G401.6 (cell line): ENCODE measurements around the gene FAT1.

Experiments
- FAIRE-seq: peaks from 2 replicates; lab custom pipeline; 2012; peaks lifted over from hg19 to GRCh38; lab: Jason Lieb, UNC

Gene FAT1

GRCh38 chr4:186725469-186726425, 2.1 kb upstream of the FAT1 start:
- FAIRE-seq, result no peak

- FAIRE-seq, result peak; percentile 27
Observed at GRCh38 chr4:186724864-186725468, 1.3 kb upstream of the FAT1 start.

GRCh38 chr4:186724058-186724863, 605 bp upstream of the FAT1 start:
- FAIRE-seq, result no peak

GRCh38 chr4:186722796-186723291, 812 bp downstream of the FAT1 start:
- FAIRE-seq, result peak; percentile 53

GRCh38 chr4:186719925-186720694, 3.5 kb downstream of the FAT1 start:
- FAIRE-seq, result peak; percentile 87

DNA sequence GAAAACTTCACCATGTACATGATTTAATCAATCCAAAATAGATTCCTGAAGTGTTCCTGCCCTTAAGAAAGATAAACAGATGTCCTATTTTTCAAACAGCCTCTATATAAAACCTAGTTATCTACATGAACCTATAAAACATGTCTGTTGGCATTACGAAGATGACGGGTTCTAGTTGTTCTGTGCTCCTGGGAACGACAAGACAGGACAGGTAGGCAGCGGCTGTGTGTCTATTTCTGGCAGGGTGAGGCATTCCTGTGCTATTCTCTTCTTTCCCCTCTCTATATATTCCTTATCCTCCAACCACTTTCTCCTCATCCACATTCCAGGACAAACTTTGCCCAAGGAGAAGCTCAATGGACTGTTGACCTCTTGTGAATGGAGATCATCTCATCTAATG, 6.1 kb downstream of the FAT1 start:
- FAIRE-seq, result no peak

DNA sequence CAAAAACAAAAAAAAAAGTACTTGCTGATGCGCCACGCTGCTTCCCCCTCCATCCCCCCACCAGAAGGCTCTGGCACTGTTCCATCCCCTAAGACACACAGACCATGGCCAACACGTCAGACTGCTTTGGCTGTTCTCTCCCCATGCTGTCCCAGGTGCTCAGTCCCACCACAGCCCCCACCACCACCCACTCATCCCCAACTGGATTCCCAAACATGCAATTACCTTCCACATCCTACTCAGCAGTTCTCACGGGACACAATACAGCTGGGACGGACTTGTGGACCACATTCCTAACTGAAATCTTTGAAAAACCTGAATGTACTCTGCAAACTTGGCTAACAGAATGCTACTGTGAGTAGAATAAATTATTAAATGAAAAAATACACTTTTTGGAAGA, 8.6 kb downstream of the FAT1 start:
- FAIRE-seq, result no peak

GRCh38 chr4:186714006-186714675, 9.5 kb downstream of the FAT1 start:
- FAIRE-seq, result no peak

DNA sequence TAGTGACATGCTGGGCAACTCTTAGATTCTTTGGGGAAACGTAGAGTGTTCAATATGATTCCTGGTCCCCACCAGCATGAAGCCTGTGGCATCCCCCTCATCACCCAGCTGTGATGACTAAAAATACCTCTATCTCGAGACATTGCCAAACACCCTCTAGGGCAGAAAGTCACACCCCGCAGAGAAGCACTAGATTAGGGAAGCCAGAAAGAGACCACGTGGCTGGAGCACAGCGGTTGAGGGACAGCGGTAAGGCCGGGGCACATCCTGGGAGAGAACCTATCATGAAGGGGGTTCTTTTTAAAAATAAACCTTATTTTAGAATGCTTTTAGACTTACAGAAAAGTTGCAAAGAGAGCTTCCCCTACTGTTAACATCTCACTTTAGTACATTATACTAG, 11.0 kb downstream of the FAT1 start:
- FAIRE-seq, result no peak

DNA sequence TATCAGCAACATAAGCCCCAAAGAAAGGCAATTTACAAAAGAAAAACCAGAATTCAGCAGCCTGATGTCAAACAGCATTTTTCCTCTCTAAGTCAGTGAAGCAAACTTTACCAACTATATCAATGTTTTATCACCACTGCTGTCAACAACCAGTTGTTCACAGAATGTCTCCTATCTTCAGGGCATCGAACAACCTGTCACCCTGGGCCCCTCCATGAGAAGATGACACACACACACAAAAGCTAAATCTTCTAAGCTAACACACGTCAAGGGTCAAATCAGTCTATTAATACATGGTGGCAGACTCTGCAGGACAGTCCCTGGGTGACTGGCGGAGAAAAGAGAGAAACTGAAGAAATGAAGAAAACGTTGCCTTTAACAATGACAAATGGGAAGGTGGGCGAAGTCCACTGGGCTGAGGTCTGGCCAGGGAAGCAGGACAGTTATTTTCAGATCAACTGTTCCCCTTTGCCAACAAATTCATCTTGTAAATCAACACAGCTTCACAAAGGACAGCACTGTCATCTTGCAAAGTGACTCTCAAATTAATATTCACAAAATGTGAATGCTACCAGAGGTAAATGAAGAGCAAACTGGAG, 13.0 kb downstream of the FAT1 start:
- FAIRE-seq, result no peak

DNA sequence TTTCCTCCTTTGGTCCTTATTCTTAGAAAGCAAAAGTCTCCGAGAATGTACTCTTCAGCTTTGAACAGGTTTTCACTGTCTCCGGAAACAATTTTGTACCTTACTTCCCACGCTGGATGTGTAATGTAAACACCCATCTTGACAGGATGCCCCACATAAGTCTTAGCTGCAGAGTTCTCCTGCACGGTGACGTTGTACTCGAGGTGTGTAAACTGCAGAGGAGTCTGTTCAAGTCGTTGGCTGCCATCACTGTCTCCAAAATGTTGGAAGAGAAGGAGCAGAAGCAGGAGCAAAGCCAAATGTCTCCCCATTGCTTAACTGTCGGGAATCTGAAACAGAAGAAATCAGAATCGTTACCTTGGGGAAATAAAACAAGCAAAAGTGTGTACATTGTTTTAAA, 14.1 kb downstream of the FAT1 start:
- FAIRE-seq, result no peak

GRCh38 chr4:186708554-186708953, 15.1 kb downstream of the FAT1 start:
- FAIRE-seq, result no peak

DNA sequence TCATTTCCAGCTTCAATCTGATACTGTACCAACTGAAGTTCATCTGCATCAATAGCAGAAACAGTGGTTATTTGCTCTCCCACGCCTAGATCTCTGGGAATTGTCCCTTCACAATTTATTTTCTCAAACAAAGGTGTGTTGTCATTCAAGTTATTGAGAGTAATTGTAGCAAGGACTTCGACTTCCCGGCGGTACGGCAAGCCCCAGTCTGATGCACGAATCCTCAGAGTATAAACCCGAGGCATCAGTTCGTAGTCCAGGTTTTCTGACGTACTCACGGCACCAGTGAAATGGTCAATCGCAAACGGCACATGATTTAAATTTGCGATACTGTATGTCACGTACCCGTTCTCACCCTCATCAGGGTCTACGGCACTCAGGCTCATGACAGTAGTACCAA, 15.7 kb downstream of the FAT1 start:
- FAIRE-seq, result no peak

GRCh38 chr4:186707574-186707973, 16.1 kb downstream of the FAT1 start:
- no peak for FAIRE-seq

- no peak for FAIRE-seq
Observed at GRCh38 chr4:186704057-186704456, 19.6 kb downstream of the FAT1 start.

DNA sequence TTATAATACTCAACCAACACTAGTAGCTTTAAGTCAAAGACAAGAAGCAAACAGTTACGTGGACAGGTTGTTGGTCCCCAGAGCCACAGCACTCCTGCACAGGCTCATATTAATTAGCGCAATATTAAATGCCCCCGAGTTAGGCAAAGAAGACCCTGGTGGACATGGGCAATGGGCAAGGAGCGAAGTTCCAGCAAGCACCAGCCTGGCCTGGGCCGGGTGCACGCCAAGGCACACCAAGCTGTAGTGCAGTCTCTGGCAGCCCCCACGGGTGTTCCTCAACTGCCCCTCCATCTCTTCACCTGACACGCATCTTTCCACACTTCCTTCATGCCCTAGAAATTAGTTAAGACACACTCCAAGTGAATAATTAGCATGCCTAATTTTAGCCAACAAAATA, 20.1 kb downstream of the FAT1 start:
- FAIRE-seq, result no peak

- no peak for FAIRE-seq
Observed at GRCh38 chr4:186702940-186703339, 20.7 kb downstream of the FAT1 start.

- FAIRE-seq, result no peak
Observed at GRCh38 chr4:186702297-186702696, 21.4 kb downstream of the FAT1 start.

GRCh38 chr4:186701788-186702187, 21.9 kb downstream of the FAT1 start:
- no peak for FAIRE-seq

DNA sequence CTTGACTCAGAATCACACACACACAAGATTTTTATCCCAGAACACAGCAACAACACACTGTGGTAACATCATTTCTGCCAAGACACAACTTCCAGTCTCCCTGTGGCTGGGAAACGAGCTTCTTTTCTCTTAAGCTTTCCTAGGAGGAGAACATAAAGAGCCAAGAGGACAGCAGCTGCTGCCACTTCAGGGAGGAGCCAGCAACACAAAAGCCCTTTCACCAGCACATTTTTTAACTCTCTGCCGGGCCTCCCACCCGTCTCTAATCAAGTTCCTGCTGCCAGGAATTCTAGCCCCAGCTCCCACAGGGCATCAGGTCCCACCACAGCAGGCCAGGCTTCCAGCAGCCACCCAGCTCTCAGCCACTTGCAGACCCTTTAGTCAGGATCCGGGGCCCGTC, 22.4 kb downstream of the FAT1 start:
- FAIRE-seq, result no peak

DNA sequence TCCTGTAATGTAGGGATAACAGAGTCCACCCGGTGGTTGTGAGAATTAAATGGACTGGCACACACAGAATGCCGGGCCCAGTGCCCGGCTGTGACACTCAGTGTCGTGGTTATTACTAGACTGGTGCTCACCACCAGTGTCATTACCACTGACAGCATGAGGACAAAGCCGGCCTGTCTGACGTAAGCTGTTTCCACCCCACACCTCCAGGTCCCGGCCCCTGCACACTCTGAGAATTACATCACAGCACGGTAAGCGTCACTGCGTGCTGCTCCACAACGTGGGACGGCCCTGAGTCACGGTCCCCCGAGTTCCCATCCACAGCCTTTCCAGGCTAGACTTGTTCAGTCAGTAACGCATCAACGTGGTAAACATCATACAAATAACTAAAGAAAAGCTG, 22.9 kb downstream of the FAT1 start:
- FAIRE-seq, result no peak
